Inflammatory macrophage treated with lipopolysaccharide for 1 hour (primary cell): Measurements from ENCODE around the gene PTPN18.
A peak's percentile ranks its signal among the peaks of the same experiment; 100 is the strongest.

Source experiments
- DNase-seq, 2 donors: peaks; one replicate each; pipeline ENCODE4 v3.0.0-alpha.2; 2020 to 2022

PTPN18 gene

DNA sequence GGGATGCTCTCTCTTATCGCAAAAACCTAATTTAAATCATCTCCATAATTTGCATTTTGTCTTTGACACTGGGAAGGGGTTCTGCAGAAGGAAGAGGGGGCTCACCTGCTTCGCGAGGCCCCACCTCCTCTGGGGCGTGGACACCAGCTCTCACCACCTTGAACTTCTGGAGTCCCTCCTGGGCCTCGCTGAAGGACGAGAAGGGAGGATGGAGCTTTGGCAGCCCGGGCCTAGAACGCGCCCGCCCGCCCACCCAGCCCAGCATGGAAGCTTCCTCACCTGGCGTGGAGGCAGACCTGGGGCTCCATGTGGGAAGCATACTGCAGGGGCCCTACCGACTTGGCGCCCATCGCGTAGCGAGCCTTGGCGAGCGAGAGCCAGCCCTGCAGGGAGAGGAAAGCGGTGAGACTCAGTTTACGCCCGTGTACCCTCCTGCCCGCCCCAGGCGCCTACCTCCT, 14.3 kb upstream of the PTPN18 start:
- no peak for DNase-seq

- peak; percentile 86 to 93 for DNase-seq
These were observed 13.8 kb upstream of the PTPN18 start for GRCh38 chr2:130342020-130342532.

DNA sequence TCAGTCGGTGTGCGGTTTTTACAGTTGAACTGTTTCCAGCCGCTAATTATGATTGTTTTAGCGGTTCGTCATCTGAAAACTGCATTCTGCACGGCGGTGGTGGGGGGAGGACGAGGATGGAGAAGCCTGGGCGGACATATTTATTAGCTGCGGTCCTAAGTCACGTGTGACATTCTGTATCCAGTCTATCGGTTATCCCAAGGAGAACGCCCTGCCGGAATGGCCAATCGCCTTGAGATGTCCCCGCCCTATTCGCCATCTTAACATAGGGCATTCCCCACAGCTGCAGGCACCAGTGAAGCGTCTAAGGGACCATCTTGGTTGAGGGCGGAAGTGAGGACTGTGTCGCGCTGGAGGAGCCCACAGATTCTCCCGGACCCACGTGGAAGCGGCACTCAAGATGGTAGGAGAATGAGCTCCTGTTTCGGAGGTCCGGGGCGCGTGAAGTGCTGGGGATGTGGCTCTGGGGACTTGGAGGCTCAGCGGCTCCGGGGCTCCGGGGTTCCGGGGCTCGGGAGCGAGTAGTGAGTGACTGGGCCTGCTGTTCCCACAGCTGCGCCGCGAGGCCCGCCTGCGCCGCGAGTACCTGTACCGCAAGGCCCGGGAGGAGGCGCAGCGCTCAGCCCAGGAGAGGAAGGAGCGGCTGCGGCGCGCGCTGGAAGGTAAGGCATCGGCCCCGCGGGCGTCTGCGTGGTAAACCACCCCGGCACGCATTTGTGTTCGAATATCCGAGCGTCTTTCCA, 13.2 kb upstream of the PTPN18 start, which contains the start of gene IMP4:
Gene IMP4 (plus strand): TSS at position 365 of the 743 bp plus-strand sequence. CDS start 36 bp downstream, at position 401.
- peak; percentile 98 to 99 for DNase-seq

DNA sequence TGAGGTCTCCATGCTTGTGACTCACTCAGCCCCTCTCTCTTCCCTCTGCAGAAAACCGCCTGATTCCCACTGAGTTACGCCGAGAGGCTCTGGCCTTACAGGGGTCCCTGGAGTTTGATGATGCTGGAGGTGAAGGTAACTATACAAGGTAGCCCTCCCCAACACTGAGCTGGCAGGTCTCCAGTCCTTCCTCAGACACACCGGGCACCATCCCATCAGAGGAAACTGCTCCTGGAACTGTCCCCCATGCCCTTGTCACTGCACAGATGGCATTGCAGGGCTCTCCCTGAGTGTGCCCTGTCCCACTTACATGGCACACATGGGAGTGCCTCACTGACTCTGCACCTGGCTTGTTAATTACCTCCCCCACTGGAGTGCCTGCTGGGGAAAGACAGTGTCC, 11.3 kb upstream of the PTPN18 start:
- DNase-seq: no peak

DNA sequence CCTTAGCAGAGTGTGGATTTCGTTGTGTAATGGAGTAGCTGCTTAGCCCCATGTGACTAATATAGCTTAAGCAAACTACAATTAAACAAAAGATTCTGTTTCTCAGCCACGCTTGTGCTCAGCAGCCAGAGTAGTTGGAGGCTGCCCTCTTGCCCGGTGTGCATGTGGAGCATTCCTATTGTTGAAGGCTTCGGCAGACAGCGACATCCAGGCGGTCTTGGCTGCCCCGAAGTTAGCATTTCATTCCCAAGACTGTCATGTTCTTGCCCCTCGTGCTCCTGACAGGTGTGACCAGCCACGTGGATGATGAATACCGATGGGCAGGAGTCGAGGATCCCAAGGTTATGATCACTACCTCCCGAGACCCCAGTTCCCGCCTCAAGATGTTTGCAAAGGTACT, 10.8 kb upstream of the PTPN18 start:
- DNase-seq: no peak

GRCh38 chr2:130345611-130346010, 10.2 kb upstream of the PTPN18 start:
- DNase-seq: no peak

DNA sequence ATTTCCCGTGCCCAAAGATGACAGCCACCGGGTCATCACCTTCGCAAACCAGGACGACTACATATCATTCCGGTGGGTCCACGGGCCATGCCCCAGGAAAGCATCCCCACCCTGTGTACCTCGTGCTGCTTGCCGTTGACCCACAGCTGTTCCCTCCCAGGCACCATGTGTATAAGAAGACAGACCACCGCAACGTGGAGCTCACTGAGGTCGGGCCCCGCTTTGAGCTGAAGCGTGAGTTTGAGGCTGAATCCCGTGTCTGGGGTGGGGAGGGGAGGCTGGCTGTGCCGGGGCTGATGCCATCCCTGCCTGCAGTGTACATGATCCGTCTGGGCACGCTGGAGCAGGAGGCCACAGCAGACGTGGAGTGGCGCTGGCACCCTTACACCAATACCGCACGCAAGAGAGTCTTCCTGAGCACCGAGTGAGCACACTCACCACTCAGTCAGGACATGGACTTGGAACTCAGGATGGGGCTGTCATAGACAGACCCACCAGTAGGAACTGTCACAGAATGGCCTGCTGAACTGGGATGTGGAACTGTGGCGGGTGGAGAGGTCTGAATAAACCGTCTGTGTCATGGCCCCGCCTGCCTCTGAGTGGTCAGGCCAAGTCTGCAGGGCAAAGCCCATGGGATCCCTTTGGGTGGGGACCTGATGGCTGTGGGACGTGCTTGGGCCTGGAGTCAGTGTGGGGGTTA, 9.7 kb upstream of the PTPN18 start:
- DNase-seq: no peak

DNA sequence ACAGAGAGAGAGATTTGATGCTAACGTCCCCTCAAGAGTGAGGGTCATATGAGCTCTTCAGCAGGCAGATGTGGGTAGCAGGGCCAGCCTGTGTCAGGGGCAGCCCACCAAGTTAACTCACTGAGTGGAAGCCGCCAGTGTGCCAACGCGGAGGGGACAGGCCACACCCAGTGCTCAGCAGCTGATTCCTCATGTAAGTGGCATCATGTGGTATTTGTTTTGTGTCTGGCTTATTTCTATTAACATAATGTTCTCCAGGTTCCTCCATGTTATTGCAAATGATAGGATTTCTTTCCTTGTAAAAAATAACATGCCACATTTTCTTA, 9.2 kb upstream of the PTPN18 start:
- no peak for DNase-seq

DNA sequence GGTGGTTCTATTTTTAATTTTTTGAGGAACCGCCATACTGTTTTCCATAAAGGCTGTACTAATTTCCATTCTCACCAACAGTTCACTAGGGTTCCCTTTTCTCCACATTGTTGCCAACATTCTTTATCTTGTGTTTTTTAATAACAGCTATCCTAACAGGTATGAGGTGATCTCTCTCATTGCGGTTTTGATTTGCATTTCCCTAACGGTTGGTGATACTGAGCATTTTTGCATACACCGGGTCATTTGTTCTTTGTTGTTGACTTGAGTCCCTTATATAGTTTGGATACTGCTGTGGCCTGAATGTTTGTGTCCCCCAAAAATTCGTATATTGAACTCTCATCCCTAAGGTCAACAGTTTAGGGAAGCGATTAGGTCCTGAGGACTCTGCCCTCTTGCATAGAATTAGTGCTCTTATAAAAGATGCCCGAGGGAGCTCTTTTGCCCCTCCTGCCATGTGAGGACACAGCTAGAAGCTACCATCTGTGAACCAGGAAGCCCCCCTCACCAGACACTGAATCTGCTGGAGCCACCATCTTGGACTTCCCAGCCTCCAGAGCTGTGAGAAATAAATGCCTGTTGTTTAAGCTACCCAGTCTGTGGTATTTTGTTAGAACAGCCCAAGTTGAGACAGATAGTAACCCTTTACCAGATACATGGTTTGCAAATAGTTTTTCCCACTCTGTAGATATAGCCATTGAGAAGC, 8.5 kb upstream of the PTPN18 start:
- DNase-seq: no peak

GRCh38 chr2:130349174-130349573, 6.7 kb upstream of the PTPN18 start:
- DNase-seq: no peak

- DNase-seq: no peak
These were observed 4.1 kb upstream of the PTPN18 start for GRCh38 chr2:130351711-130352110.

GRCh38 chr2:130352237-130352636, 3.6 kb upstream of the PTPN18 start:
- DNase-seq: peak; percentile 70

- DNase-seq: no peak
These were observed 2.3 kb upstream of the PTPN18 start for GRCh38 chr2:130353291-130354138.

GRCh38 chr2:130354139-130354428, 1.8 kb upstream of the PTPN18 start:
- DNase-seq: no peak

GRCh38 chr2:130355172-130355577, 681 bp upstream of the PTPN18 start:
- DNase-seq: peak; percentile 41 to 56

- no peak for DNase-seq
These were observed 2.0 kb downstream of the PTPN18 start for GRCh38 chr2:130357864-130358263.

- no peak for DNase-seq
These were observed 2.8 kb downstream of the PTPN18 start for GRCh38 chr2:130358420-130359350.

GRCh38 chr2:130359466-130359865, 3.6 kb downstream of the PTPN18 start:
- DNase-seq: no peak

GRCh38 chr2:130363479-130363878, 7.6 kb downstream of the PTPN18 start:
- DNase-seq: no peak

- DNase-seq: no peak
These were observed 9.2 kb downstream of the PTPN18 start for GRCh38 chr2:130365075-130365474.

- DNase-seq: no peak
These were observed 10.1 kb downstream of the PTPN18 start for GRCh38 chr2:130365963-130366362.

DNA sequence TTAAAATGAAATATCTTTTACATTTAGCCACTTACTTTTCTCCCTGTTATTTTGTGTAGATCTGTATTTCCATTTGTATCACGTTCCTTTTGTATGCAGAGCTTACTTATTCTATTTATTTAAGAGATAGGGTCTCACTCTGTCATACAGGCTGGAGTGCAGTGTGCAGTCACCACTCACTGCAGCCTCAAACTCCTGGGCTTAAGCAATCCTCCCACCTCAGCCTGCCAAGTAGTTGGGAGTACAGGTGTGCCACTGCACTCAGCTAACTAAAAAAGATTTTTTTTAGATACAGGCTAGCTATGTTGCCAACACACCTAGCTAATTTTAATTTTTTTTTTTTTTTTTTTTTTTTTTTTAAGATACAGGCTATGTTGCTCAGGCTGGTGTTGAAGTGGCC, 10.9 kb downstream of the PTPN18 start:
- DNase-seq: no peak
